HEK293 (cell line): ENCODE results near the gene FGF8.

Source experiments
- BCL11A ChIP-seq: fragments of 450-650 bp; formaldehyde crosslinking; IDR thresholded peaks from 2 replicates; pipeline ENCODE4 v1.5.1; 2016; ENCODE audit warnings: low read depth, missing biosample characterization, missing genetic modification characterization
- BCL6B ChIP-seq: fragments of 450-650 bp; formaldehyde crosslinking; IDR thresholded peaks from 2 replicates; pipeline ENCODE4 v1.5.1; 2017; ENCODE audit warnings: missing biosample characterization, missing genetic modification characterization
- SCRT2 ChIP-seq: fragments of 450-650 bp; formaldehyde crosslinking; IDR thresholded peaks from 2 replicates; pipeline ENCODE4 v1.5.1; 2016; ENCODE audit warnings: missing biosample characterization, missing genetic modification characterization
- SP2 ChIP-seq: fragments of 450-650 bp; formaldehyde crosslinking; IDR thresholded peaks from 2 replicates; pipeline ENCODE4 v1.5.1; 2016; ENCODE audit warnings: missing biosample characterization, missing genetic modification characterization
- SP7 ChIP-seq: fragments of 450-650 bp; formaldehyde crosslinking; IDR thresholded peaks from 2 replicates; pipeline ENCODE4 v1.5.1; 2016; ENCODE audit warnings: missing biosample characterization, missing genetic modification characterization
- ZEB2 ChIP-seq: fragments of 450-650 bp; formaldehyde crosslinking; IDR thresholded peaks from 2 replicates; pipeline ENCODE4 v1.5.1; 2016; ENCODE audit warnings: missing biosample characterization, missing genetic modification characterization
- ZFP69B ChIP-seq: fragments of 450-650 bp; formaldehyde crosslinking; IDR thresholded peaks from 2 replicates; pipeline ENCODE4 v1.5.1; 2016; ENCODE audit warnings: missing biosample characterization, missing genetic modification characterization
- ZNF121 ChIP-seq: fragments of 450-650 bp; formaldehyde crosslinking; IDR thresholded peaks from 2 replicates; pipeline ENCODE4 v1.5.1; 2016; ENCODE audit warnings: missing biosample characterization, missing genetic modification characterization
- ZNF211 ChIP-seq: fragments of 450-650 bp; formaldehyde crosslinking; IDR thresholded peaks from 2 replicates; pipeline ENCODE4 v1.5.1; 2016; ENCODE audit warnings: low read depth, missing biosample characterization, missing genetic modification characterization
- ZNF24 ChIP-seq: fragments of 450-650 bp; formaldehyde crosslinking; IDR thresholded peaks from 2 replicates; pipeline ENCODE4 v1.5.1; 2016; ENCODE audit warnings: missing biosample characterization, missing genetic modification characterization
- ZNF26 ChIP-seq: fragments of 450-650 bp; formaldehyde crosslinking; IDR thresholded peaks from 2 replicates; pipeline ENCODE4 v1.5.1; 2016; ENCODE audit warnings: missing biosample characterization, missing genetic modification characterization
- ZNF398 ChIP-seq: fragments of 450-650 bp; formaldehyde crosslinking; IDR thresholded peaks from 2 replicates; pipeline ENCODE4 v1.5.1; 2017; ENCODE audit warnings: missing biosample characterization, missing genetic modification characterization
- ZNF426 ChIP-seq: fragments of 450-650 bp; formaldehyde crosslinking; IDR thresholded peaks from 2 replicates; pipeline ENCODE4 v1.5.1; 2017; ENCODE audit warnings: missing biosample characterization, missing genetic modification characterization, mild to moderate bottlenecking, inconsistent platforms, moderate library complexity
- ZNF529 ChIP-seq: fragments of 450-650 bp; formaldehyde crosslinking; IDR thresholded peaks from 2 replicates; pipeline ENCODE4 v1.5.1; 2017; ENCODE audit warnings: missing genetic modification characterization, missing biosample characterization; ENCODE audit not compliant: insufficient replicate concordance
- ZNF548 ChIP-seq: fragments of 450-650 bp; formaldehyde crosslinking; IDR thresholded peaks from 2 replicates; pipeline ENCODE4 v1.5.1; 2016; ENCODE audit warnings: missing biosample characterization, missing genetic modification characterization
- ZNF555 ChIP-seq: fragments of 450-650 bp; formaldehyde crosslinking; conservative IDR thresholded peaks from 2 replicates; pipeline ENCODE4 v1.5.1; 2017; ENCODE audit warnings: missing biosample characterization, mild to moderate bottlenecking, missing genetic modification characterization, inconsistent platforms
- ZNF645 ChIP-seq: fragments of 450-650 bp; formaldehyde crosslinking; IDR thresholded peaks from 2 replicates; pipeline ENCODE4; 2016; ENCODE audit warnings: missing biosample characterization, missing genetic modification characterization
- ZNF660 ChIP-seq: fragments of 450-650 bp; IDR thresholded peaks from 2 replicates; pipeline ENCODE4 v1.5.1; 2018; ENCODE audit warnings: missing biosample characterization, mild to moderate bottlenecking, missing genetic modification characterization
- ZNF791 ChIP-seq: fragments of 450-650 bp; formaldehyde crosslinking; IDR thresholded peaks from 2 replicates; pipeline ENCODE4 v1.5.1; 2016; ENCODE audit warnings: missing biosample characterization, missing genetic modification characterization
- ZNF830 ChIP-seq: fragments of 450-650 bp; IDR thresholded peaks from 2 replicates; pipeline ENCODE4 v1.5.0; 2018; ENCODE audit warnings: missing biosample characterization, missing genetic modification characterization, low read depth, mild to moderate bottlenecking, moderate library complexity
- ZNF837 ChIP-seq: fragments of 450-650 bp; formaldehyde crosslinking; IDR thresholded peaks from 2 replicates; pipeline ENCODE4 v1.5.1; 2016; ENCODE audit warnings: missing biosample characterization, missing genetic modification characterization
- ZSCAN30 ChIP-seq: fragments of 450-650 bp; IDR thresholded peaks from 2 replicates; pipeline ENCODE4 v1.5.1; 2018; ENCODE audit warnings: missing biosample characterization, mild to moderate bottlenecking, missing genetic modification characterization, moderate library complexity
- TF ChIP-seq, protein P1 (sequence below): fragments of 450-650 bp; formaldehyde crosslinking; IDR thresholded peaks from 2 replicates; pipeline ENCODE4 v1.5.1; 2016; ENCODE audit warnings: missing biosample characterization, missing genetic modification characterization
- TF ChIP-seq, protein P2 (sequence below): fragments of 450-650 bp; formaldehyde crosslinking; conservative IDR thresholded peaks from 2 replicates; pipeline ENCODE4 v1.5.1; 2016; ENCODE audit warnings: low read depth, missing biosample characterization, missing genetic modification characterization
- TF ChIP-seq, protein P3 (sequence below): fragments of 450-650 bp; formaldehyde crosslinking; IDR thresholded peaks from 2 replicates; pipeline ENCODE4 v1.5.1; 2016; ENCODE audit warnings: missing biosample characterization, missing genetic modification characterization

The FGF8 gene

GRCh38 chr10:101778781-101779543, 3.0 kb upstream of the FGF8 start (continued):
- TF ChIP-seq ZNF660 (tag by site-specific recombination): no peak
- TF ChIP-seq BCL11A (tag by site-specific recombination): no peak
- no peak for TF ChIP-seq BCL6B (tag by site-specific recombination)
- no peak for TF ChIP-seq ZNF426 (tag by site-specific recombination)
- TF ChIP-seq, protein P1, sequence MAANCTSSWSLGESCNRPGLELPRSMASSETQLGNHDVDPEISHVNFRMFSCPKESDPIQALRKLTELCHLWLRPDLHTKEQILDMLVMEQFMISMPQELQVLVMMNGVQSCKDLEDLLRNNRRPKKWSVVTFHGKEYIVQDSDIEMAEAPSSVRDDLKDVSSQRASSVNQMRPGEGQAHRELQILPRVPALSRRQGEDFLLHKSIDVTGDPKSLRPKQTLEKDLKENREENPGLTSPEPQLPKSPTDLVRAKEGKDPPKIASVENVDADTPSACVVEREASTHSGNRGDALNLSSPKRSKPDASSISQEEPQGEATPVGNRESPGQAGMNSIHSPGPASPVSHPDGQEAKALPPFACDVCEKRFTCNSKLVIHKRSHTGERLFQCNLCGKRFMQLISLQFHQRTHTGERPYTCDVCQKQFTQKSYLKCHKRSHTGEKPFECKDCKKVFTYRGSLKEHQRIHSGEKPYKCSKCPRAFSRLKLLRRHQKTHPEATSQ (tag by site-specific recombination): 0 out of 2 replicates have a peak, but pooled peaks have one; percentile 32
- TF ChIP-seq SP7 (tag by site-specific recombination): peak; percentile 93
- TF ChIP-seq ZNF830 (tag by site-specific recombination): no peak
- no peak for TF ChIP-seq ZNF121 (tag by site-specific recombination)
- TF ChIP-seq, protein P2, sequence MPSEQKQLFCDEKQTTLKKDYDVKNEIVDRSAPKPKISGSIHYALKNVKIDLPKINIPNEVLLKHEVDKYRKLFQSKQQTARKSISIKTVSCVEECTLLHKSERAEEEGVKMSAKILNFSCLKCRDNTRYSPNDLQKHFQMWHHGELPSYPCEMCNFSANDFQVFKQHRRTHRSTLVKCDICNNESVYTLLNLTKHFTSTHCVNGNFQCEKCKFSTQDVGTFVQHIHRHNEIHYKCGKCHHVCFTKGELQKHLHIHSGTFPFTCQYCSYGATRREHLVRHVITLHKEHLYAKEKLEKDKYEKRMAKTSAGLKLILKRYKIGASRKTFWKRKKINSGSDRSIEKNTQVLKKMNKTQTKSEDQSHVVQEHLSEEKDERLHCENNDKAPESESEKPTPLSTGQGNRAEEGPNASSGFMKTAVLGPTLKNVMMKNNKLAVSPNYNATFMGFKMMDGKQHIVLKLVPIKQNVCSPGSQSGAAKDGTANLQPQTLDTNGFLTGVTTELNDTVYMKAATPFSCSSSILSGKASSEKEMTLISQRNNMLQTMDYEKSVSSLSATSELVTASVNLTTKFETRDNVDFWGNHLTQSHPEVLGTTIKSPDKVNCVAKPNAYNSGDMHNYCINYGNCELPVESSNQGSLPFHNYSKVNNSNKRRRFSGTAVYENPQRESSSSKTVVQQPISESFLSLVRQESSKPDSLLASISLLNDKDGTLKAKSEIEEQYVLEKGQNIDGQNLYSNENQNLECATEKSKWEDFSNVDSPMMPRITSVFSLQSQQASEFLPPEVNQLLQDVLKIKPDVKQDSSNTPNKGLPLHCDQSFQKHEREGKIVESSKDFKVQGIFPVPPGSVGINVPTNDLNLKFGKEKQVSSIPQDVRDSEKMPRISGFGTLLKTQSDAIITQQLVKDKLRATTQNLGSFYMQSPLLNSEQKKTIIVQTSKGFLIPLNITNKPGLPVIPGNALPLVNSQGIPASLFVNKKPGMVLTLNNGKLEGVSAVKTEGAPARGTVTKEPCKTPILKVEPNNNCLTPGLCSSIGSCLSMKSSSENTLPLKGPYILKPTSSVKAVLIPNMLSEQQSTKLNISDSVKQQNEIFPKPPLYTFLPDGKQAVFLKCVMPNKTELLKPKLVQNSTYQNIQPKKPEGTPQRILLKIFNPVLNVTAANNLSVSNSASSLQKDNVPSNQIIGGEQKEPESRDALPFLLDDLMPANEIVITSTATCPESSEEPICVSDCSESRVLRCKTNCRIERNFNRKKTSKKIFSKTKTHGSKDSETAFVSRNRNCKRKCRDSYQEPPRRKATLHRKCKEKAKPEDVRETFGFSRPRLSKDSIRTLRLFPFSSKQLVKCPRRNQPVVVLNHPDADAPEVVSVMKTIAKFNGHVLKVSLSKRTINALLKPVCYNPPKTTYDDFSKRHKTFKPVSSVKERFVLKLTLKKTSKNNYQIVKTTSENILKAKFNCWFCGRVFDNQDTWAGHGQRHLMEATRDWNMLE (tag by site-specific recombination): no peak
- TF ChIP-seq ZNF211 (tag by site-specific recombination): no peak
- no peak for TF ChIP-seq ZNF791 (tag by site-specific recombination)
- TF ChIP-seq ZNF645 (tag by site-specific recombination): no peak
- TF ChIP-seq ZNF555 (tag by site-specific recombination): no peak
- peak; percentile 61 for TF ChIP-seq SP2 (tag by site-specific recombination)
- no peak for TF ChIP-seq SCRT2
- TF ChIP-seq ZNF837 (tag by site-specific recombination): no peak
- TF ChIP-seq, protein P3, sequence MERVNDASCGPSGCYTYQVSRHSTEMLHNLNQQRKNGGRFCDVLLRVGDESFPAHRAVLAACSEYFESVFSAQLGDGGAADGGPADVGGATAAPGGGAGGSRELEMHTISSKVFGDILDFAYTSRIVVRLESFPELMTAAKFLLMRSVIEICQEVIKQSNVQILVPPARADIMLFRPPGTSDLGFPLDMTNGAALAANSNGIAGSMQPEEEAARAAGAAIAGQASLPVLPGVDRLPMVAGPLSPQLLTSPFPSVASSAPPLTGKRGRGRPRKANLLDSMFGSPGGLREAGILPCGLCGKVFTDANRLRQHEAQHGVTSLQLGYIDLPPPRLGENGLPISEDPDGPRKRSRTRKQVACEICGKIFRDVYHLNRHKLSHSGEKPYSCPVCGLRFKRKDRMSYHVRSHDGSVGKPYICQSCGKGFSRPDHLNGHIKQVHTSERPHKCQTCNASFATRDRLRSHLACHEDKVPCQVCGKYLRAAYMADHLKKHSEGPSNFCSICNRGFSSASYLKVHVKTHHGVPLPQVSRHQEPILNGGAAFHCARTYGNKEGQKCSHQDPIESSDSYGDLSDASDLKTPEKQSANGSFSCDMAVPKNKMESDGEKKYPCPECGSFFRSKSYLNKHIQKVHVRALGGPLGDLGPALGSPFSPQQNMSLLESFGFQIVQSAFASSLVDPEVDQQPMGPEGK (tag by site-specific recombination): peak; percentile 46; the same call in 1 of the 2 replicates
- no peak; the same call in 1 of the 2 replicates for TF ChIP-seq ZNF398 (tag by site-specific recombination)
- TF ChIP-seq ZNF529 (tag by site-specific recombination): no peak
- no peak for TF ChIP-seq ZNF26 (tag by site-specific recombination)
- TF ChIP-seq ZNF24: no peak
- no peak for TF ChIP-seq ZFP69B
- TF ChIP-seq ZNF548 (tag by site-specific recombination): no peak
- peak; percentile 30; the same call in 1 of the 2 replicates for TF ChIP-seq ZSCAN30 (tag by site-specific recombination)
- TF ChIP-seq ZEB2 (tag by site-specific recombination): no peak
